SK-N-SH treated with all-trans-retinoic acid at 6 μM for 48 hours (cell line): ENCODE results near the gene ABHD8.

Experiments
- ARNTL ChIP-seq: fragments of 450-650 bp; formaldehyde crosslinking; IDR thresholded peaks from 2 replicates; pipeline ENCODE4 v1.5.0; 2020; ENCODE audit warnings: low read depth, mild to moderate bottlenecking, moderate library complexity, borderline replicate concordance
- GLIS3 ChIP-seq: fragments of 250-450 bp; sonication (Bioruptor Pico); IDR thresholded peaks from 2 replicates; pipeline ENCODE4 v1.5.0; 2020; ENCODE audit warnings: mild to moderate bottlenecking, moderate library complexity
- PATZ1 ChIP-seq: fragments of 250-450 bp; sonication (Bioruptor Pico); IDR thresholded peaks from 2 replicates; pipeline ENCODE4 v1.8.0; 2020; ENCODE audit warnings: mild to moderate bottlenecking, moderate library complexity, borderline replicate concordance

DNA sequence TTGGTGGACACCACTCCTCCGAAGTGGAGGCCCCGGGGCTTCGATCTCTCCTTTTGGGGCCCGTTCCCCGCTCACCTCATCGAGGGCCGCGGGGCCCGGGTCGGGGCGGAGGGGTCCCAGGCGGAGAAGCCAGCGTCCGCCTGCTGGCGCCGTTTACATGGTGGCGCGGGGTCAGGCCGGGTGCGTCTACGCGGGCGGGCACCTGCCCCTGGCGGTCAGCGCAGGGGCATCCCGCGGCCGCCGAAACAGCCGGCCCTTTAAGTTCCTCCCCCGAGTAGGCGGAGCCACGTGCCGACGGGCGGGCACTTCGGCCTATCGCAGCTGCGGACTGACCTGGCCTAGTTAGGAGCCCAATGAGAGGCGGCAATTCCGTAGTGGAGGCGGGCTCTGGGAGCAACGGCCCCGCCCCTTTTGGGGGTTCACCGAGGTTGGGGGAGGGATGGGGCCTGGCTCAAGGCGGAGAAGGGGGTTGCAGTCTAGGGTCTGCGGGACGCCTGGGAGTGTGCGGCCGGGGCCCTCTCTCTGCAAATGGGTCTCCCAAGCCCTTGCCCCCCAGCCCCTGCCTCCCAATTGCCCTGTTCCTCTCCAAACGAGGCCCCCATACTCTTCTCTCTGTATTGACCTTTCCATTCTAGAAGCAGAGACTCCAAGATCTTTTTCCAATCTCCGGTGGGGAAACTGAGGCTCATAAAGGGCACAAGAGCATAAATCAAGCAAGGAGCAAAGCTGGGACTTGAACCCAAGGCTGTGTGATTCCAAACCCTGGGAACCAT lies at the start of gene ABHD8:
- TF ChIP-seq PATZ1 (no peak), GLIS3 (CRISPR knock-in tag) (no peak), ARNTL (CRISPR knock-in tag) (no peak)
